Posterior cingulate gyrus (tissue), 11 donors: Measurements from ENCODE around the gene SFT2D2.

Experiments
- DNase-seq, 10 donors: peaks; one replicate each; pipeline versions ENCODE4 v3.0.0 to v3.0.0-alpha.2; 2020 to 2021; ENCODE audit warnings: mixed read lengths in 3 of 10
- intact Hi-C: fragments of 100-400 bp; cut with DNase I; formaldehyde crosslinking; loops from one replicate; pipeline ENCODE4 v1.15.1; 2023

SFT2D2 gene

DNA sequence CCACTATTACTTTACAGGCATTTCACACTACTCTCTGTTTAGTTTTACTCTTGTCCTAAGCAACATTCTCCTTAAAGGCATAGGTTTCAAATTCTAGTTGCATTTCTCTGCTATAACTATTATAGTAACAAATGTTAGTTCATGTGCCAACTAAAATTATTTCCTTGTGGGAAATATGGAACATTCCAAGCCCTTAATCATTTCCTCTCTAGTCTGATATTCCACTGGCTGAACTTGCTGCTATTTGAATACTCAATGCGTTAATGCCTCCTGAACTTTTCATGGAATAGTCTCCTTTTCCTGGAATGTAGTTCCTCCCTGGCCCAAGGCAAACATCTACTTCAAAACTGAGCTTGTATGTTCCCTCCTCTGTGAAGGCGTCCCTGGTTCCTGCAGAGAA, 35.6 kb downstream of the SFT2D2 start:
- DNase-seq, result no peak
- intact Hi-C loops, result no loop called here

DNA sequence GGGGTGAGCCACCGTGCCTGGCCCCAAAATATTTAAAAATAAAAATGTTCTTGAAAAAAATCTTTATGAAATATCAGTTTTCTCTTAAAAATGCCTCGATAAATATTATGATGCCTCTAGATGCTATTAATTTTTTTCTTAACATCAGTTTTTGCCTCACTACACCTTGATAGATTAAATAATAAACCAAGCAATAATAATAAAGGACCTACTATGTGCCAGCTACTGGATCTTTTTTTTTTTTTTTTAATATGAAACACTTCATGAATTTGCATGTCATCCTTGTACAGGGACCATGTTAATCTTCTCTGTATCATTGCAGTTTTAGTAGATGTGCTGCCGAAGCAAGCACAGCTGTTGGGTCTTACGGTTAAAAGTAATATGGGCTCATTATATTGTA, 37.3 kb downstream of the SFT2D2 start:
- no peak for DNase-seq
- intact Hi-C loops, result no loop called here

DNA sequence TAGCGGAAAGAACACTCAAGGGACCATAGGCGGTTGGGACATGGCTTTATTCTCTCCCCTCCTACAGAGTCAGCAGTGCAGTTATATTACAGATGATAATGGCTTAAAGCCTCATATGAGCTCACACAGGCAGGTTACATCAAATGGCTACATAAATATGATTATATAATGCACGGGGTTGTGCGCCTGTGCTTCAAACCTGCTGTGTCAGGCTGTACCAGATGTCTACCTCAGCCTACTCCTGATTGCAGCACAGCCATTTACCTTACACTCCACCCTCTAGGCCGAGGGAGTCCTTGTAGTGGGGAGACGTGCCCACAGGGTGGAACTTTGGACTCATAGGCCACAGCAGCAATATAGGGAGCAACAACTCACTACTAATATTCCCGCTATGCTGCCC, 38.5 kb downstream of the SFT2D2 start:
- intact Hi-C loops, result no loop called here
- no peak for DNase-seq

DNA sequence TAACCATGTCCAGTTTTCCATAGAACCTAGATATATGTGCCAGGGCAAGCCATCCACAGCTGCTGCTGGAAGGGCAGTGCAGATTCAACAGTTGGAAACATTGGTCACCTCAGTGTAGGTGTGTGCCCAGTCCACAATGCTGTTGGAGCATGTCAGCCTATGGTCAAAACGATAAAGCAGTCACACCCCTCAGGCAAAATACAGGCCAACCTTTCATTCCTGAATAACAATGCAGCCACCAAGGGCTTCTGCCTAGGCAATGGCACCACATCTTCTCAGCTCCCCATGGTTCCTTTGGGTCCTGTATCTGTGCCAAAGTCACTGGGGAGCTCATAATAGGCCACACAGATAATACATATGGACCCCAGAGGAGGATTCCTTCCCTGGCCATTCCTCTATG, 39.8 kb downstream of the SFT2D2 start:
- no peak for DNase-seq
- intact Hi-C loops, result no loop called here

DNA sequence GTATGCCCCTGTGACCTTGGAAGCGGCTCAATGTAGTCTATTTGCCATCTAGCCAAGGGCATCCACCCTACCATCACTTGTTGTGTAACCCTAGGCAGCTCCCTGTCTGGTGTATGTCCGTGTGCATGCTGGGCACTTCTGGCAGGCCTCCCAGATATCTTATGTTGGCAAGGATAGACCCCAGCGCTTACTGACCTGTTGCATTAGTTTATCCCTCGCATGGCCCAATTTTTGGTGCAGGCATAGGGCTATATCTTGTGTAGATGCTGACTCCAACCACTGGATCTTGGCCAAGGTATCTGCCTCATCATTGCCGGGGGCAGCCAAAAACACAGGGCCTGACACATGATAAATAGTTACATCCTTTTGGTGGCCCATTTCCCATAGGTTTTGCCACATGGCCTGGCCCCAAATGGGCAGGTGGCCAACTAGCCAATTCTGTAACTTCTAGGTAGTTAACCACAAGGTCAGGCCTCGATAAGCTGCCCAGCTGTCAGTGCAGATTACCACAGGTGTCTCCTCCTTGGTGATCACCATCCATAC, 40.9 kb downstream of the SFT2D2 start:
- intact Hi-C loops, result no loop called here
- no peak for DNase-seq

DNA sequence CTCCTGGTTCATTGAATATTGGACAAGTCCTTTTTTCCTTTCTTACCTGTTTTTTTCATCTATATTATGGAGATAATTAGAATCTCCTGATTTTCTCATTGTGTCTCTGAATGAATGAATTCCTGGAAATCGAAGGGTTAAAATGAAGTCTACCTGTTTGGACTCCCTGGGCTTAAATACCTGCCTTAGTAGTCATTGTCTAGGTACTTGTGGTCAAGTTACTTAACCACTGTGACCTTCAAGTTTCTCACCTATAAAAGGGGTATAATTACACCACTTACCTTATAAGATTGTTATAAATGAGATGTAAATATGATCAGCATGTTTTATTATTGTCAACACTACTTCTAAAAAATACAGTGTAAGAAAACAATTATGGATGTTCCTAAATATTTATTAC, 45.8 kb downstream of the SFT2D2 start:
- DNase-seq, result no peak
- intact Hi-C loops, result no loop called here

DNA sequence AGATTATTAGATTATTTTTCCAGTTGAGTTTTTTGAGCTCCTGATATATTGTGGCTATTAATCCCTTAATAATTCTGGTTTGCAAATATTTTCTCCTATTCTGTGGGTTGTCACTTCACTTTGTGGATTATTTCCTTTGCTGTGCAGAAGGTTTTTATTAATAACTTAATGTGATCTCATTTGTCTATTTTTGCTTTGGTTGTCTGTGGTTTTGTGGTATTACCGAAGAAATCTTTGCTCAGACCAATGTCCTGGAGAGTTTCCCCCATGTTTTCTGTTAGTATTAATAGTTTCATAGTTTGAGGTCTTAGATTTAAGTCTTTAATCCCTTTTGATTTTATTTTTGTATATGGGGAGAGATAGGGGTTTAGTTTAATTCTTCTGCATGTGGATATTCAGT, 47.8 kb downstream of the SFT2D2 start:
- intact Hi-C loops, result no loop called here
- DNase-seq, result no peak

DNA sequence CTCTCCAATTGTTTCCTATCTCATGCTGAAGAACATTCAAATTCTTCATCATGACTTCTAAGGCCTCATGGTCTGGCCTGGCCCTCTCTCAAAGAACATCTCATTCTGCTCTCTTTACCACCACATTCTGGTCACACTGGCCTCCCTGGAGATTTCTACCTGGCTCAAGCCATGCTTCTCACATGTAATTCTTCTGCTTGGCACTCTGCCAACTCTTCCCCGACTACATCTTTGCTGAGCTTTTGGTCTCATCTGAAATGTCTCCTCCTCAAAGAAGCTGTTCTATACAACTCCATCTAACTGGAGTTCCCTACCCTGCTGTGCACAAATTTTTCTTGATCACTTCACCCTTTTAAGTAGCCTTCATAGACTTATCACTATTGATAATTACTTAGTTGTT, 53.4 kb downstream of the SFT2D2 start:
- DNase-seq, result no peak
- intact Hi-C loops, result no loop called here

DNA sequence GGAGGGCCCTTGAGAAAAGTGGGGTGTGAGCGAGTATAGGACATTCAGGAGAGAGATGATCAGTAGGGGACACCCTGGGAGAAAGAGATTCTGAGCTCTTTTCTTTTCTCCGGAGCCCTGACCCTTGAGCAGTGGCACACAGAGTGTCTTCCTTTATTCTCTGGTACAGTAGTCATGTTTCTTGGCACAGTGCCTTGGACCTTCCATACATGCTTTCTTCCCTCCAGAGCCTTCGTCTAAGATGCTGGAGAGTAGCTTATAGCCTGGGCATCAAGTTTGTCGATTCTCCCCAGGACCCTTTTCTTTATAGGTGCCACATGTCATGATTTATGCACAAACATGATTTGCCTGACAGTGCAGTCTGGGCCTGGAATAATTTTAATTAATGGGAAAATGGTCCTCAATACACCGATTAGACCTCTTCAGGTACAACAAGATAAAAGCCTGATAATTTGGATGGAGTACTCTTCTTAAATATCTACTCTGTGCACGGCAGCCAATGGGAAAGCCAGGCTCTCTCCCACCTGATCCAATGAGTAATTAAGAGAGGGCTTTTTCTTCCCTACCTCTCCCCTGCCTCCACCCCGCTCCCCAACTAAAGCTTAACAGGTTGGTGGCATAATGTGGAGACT, 54.6 kb downstream of the SFT2D2 start, which contains the start of gene TBX19:
Gene TBX19, plus strand, starts transcription at position 582 of the 632 bp plus-strand sequence. CDS start 214 bp downstream, outside the sequence.
- intact Hi-C loops, result no loop called here

DNA sequence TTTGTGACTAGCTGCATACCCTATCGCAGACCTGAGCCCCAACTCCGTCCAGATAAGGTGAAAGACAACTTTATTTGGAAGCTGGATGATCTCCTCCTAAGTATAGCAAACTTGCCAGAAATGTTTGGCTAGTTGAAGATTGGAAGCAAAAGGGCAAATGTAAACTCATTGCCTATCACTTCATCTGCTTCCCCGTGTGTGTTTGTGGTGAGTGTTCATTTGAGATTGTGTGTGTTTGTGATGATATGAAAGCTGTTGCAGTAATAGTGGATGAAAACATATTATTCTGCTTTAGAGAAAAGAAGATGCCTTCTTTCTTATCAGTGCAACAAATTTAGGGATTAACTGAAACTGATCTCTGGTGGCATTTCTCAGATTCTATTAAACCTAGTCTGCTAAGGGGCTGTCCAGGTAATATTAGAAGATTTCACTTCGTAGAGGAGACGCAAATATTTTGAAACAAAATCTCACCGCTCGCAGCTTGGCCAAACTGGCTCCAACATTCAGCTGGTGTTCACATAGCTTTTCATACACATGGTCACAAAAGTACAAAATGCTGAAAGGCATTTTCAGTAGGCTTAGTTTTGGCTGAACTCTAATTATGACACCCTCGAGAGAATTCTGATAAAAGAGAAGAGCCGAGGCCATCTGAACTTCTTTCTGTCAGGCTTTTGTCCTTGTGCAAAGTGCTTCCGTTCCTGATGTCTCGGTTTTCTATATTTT, 56.0 kb downstream of the SFT2D2 start:
- no peak for DNase-seq

More for the DNA sequence above, 54.6 kb downstream of the SFT2D2 start, which contains the start of gene TBX19:
- DNase-seq, result no peak

DNA sequence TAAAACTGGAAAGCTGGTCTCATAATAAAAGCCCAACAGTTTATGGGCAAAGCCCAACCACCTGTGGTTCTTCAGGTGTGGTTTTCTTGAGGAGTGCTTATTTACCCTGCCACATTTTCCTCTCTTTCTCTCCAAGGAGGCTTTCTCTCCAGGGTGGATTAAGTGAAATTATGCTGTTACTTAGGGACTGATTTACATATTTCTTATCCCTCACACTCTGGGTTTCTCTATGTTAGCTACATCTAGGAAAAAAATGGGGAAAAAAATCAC, 59.7 kb downstream of the SFT2D2 start:
- intact Hi-C loops, result no loop called here
- no peak for DNase-seq

More for the DNA sequence above, 56.0 kb downstream of the SFT2D2 start:
- intact Hi-C loops, result no loop called here

DNA sequence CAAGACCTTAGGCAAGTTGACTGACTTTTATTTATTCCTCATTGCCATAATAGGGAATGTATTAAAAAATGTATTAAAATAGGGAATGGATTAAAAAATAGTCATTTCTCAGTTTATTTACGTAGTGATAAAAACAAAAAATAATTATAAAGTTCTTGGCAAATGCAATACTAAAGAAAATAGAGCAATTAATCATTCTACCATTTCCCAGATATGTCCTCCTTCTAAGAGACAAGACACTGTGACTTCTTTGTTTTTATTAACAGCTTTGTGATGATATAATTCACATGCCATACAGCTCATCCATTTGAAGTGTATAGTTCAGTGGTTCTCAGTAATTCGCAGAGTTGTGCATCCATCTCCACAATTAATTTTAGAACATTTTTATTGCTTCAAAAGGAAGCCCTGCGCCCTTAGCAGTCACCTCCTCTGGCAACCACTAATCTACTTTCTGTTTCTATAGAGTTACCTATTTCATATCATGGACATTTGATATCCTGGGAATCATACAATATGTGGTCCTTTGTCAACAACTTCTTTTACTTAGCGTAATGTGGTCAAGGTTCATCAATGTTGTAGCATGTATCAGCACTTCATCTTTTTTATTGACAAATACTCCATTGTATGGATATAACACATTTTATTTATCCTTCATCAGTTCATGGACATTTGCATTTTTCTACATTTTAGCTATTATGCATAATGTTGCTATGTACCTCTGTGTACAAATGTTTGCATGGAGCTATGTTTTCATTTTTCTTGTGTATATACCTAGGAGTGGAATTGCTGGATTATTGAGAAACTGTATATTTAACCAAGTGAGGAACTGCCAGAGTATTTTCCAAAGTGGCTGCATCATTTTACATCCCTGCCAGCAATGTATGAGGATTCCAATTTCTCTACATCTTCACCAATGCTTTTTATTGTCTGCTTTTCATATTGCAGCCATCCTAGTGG, 60.4 kb downstream of the SFT2D2 start:
- intact Hi-C loops, result no loop called here
- DNase-seq, result no peak

DNA sequence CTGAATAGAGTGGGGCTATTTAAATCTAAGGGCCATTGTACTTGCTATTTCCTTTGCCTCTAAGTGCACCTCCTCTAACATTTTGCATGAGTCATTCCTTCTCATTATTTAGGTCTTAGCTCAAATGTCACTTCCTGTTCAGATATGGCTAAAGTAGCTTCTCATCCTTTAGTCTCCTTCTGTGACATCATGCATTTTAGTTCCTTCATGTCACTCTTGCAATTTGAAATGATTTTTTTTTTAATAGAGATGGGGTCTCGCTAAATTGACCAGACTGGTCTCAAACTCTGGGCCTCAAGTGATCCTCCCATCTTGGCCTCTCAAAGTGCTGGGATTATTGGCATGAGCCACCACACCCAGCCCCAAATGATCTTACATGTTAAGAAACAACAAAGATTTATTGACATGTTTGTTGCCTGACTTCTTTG, 61.4 kb downstream of the SFT2D2 start:
- no peak for DNase-seq
- intact Hi-C loops, result no loop called here

DNA sequence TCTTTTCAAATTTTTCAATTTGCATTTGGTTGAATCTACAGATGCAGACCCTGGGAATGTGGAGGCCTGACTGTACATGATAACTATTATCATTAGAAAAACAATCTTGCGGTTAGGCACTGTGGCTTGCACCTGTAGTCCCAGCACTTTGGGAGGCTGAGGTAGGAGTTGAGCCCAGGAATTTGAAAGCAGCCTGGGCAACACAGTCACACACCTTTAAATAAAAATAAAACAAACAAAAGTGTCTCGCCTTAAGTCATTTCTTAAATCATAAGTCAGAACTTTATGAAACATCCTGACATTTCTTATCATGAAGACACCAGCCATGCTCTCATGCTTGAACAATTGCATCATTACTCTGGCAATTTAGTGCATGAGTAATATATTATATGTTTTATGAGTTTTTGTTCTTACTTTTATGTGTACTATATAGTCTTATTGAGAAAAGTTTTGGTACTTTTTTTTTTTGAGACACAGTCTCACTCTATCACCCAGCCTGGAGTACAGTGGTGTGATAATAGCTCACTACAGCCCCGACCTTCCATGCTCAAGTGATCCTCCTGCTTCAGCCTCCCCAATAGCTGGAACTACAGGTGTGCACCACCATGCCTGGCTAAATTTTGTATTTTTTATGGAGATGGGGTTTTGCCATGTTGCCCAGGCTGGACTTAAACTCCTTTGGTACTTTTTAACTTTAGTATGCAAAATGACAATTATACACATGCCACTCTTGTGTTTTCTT, 62.7 kb downstream of the SFT2D2 start:
- no peak for DNase-seq
- intact Hi-C loops, result no loop called here

DNA sequence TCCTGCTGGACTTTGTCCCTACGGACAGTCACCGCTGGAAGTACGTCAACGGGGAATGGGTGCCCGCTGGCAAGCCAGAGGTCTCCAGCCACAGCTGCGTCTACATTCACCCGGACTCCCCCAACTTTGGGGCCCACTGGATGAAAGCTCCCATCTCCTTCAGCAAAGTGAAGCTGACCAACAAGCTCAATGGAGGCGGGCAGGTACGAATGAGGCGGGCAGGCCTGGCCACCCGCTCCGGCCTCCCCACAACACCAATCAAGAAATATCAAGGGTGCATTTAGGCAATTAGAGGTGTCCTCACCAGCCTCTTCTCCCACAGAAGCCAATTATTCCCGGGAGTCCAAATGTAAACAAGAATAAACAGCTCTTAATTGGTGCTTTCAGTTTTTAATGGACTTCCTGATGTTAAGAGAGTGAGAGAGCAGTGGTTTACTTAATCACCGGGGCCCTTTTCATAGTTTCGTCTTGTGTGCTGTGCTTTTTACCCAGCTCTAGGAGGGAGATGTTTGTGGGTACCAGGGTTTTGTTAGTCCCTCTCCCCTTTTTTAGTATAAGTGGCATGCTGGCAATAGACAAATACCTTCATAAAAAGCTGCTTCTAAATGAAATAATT, 65.5 kb downstream of the SFT2D2 start:
- intact Hi-C loops, result no loop called here
- no peak for DNase-seq

DNA sequence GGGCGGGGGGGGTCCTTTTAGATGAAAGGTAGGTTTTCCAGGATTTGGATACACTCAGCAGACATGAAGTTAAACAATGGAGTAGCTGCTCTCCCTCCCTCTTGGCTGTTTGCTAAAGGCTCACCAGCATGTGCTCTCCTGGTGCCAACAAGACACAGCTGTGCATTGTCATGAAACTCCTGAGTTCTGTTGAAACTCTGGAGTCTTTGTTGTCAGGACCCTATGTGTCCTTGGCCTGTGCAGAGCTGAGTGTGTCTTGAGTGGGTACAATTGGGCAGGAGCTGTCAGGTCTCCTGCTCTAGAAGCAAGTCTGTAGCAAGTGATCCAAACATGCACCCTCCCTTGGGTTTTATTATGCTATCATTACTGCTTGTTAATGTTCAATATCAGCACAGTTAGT, 67.6 kb downstream of the SFT2D2 start:
- DNase-seq, result no peak
- intact Hi-C loops, result no loop called here

DNA sequence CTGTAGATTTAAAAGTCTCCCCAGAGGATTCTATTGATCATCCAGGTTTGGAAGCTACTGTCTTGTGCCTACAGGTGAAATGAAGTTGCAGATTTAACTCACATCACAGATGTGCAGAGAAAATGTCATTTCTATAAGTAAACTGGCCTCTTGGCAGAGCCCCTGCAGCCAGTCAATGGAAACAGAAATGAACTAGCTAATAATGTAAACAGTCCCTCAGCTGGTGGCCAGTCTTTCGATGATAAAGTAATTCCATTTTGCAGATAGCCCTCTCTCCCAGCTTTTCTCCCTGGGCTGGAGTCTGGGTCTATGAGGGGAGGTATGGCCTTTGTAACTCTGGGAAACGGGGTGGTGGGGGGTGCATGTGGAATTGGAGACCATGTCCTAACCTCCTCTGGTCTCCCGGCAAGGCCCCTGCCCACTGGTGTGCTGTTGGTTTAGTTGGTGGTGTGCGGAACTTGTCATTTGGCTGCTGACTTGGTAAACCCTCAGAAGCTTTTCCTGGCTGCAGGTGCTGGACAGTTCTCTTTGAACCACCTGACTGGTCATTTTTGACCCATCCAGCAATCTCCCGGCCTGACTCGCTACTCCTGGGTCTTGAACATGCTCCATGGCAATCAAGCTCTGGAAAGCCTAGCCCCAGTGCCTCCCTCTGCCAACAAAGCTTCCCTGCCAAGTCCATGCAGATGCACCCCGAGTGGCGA, 69.8 kb downstream of the SFT2D2 start:
- DNase-seq, result peak in 1 of 10 donors; percentile 45
- intact Hi-C loops, result no loop called here

DNA sequence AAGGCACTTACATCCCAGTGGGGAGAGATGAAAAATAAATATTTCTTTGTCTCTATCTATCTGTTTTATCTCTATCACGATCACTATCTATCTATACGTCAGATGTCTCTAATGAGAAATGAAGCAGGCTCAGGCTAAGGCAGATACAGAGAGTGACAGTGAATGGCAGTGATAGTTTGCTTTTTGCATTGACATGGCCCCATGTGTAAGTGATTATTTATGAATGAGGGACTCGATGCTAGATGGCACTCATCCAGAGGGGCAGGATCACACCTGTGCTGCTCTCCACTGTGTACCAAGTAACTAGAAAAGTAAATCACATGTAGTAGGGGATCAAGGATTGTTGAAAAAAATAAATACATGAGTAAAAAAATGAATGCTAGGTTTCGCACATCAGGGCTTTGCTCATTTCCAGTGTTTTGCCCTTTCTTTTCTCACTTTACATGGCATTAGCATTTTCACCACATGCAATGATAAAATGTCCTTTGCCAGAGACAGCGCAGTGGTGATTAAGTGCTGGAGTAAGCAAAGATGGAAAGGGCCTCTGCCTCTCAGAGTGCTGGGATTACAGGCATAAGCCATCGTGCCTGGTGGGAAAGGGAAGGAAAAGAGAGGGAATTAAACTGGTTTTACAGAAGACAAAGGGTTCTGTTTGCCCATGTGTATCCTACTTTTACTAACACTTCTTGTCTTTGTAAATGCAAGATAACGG, 71.4 kb downstream of the SFT2D2 start:
- DNase-seq, result no peak
- intact Hi-C loops, result no loop called here

DNA sequence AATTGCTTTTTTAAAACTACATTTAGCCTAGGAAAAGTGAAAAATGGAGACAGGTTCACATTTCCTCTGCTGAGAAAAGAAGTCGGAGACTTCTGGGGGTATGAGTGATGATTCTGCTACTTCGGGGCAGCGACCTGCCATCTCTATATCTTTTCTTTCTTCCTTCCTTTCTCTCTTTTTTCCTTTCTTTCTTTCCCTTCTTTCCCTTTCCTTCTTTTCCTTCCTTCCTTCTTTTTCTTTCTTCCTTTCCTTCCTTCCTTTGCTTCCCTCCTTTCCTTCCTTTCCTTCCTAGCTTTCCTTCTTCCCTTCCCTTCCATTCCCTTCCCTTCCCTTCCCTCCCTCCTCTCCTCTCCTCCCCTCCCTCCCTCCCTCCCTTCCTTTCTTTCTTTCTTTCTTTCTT, 72.6 kb downstream of the SFT2D2 start:
- DNase-seq, result no peak
- intact Hi-C loops, result no loop called here
